ENCODE data around the gene PLCD1.
A peak's percentile ranks its signal among the peaks of the same experiment; 100 is the strongest.

The PLCD1 gene

GRCh38 chr3:37985637-37986320 lies 43.7 kb downstream of the PLCD1 start:
- Histone ChIP-seq H2AFZ (ENCODE audit: low read length) (no peak overlapping the region), H3K36me3 (ENCODE audit: insufficient read depth, low read length) (no peaks in the 10 kb centered on the region), H3K4me3 (ENCODE audit: low read length, poor library complexity, severe bottlenecking) (no peak overlapping the region), H4K20me1 (ENCODE audit: insufficient read depth, low read length, poor library complexity, severe bottlenecking) (no peaks in the 10 kb centered on the region), H3K9me2 (replicated peaks; ENCODE audit: low read depth, low read length) (no peaks in the 10 kb centered on the region), H3K27me3 (ENCODE audit: insufficient read depth, low read length, poor library complexity, severe bottlenecking) (no peaks in the 10 kb centered on the region), H3K79me2 (ENCODE audit: insufficient read depth, low read length) (no peaks in the 10 kb centered on the region), H3F3A (ENCODE audit: low read depth) (no peaks in the 10 kb centered on the region), H3K9ac (ENCODE audit: low read depth, low read length, poor library complexity, severe bottlenecking) (no peak overlapping the region), H3K4me2 (ENCODE audit: low read depth, low read length, poor library complexity, severe bottlenecking) (no peak overlapping the region), H3K9me3 (ENCODE audit: insufficient read depth, low read depth, low read length) (no peaks in the 10 kb centered on the region), H3K4me1 (ENCODE audit: insufficient read depth, low read length, poor library complexity, severe bottlenecking) (no peaks in the 10 kb centered on the region)
- TF ChIP-seq, protein P1, sequence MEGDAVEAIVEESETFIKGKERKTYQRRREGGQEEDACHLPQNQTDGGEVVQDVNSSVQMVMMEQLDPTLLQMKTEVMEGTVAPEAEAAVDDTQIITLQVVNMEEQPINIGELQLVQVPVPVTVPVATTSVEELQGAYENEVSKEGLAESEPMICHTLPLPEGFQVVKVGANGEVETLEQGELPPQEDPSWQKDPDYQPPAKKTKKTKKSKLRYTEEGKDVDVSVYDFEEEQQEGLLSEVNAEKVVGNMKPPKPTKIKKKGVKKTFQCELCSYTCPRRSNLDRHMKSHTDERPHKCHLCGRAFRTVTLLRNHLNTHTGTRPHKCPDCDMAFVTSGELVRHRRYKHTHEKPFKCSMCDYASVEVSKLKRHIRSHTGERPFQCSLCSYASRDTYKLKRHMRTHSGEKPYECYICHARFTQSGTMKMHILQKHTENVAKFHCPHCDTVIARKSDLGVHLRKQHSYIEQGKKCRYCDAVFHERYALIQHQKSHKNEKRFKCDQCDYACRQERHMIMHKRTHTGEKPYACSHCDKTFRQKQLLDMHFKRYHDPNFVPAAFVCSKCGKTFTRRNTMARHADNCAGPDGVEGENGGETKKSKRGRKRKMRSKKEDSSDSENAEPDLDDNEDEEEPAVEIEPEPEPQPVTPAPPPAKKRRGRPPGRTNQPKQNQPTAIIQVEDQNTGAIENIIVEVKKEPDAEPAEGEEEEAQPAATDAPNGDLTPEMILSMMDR (conservative IDR thresholded peaks at IDR 0.05; ENCODE audit: low read length), result peak; percentile 23
- no peak for TF ChIP-seq EZH2phosphoT487 (IDR thresholded peaks at IDR 0.05; ENCODE audit: borderline replicate concordance)

- H3K4me1 ChIP-seq (ENCODE audit: insufficient read depth, low read length, poor library complexity, severe bottlenecking), result no peaks in the 10 kb centered on the region
- no peaks in the 10 kb centered on the region for H4K20me1 ChIP-seq (ENCODE audit: insufficient read depth, low read length, poor library complexity, severe bottlenecking)
- H3K4me2 ChIP-seq (ENCODE audit: low read depth, low read length, poor library complexity, severe bottlenecking), result no peak overlapping the region
- H3K9me3 ChIP-seq (ENCODE audit: insufficient read depth, low read depth, low read length), result no peaks in the 10 kb centered on the region
- no peaks in the 10 kb centered on the region for H3K9me2 ChIP-seq (replicated peaks; ENCODE audit: low read depth, low read length)
- H3K79me2 ChIP-seq (ENCODE audit: insufficient read depth, low read length), result no peaks in the 10 kb centered on the region
- H3K9ac ChIP-seq (ENCODE audit: low read depth, low read length, poor library complexity, severe bottlenecking), result no peak overlapping the region
- H2AFZ ChIP-seq (ENCODE audit: low read length), result no peak overlapping the region
- no peak overlapping the region for H3K4me3 ChIP-seq (ENCODE audit: low read length, poor library complexity, severe bottlenecking)
- TF ChIP-seq, protein P1 (conservative IDR thresholded peaks at IDR 0.05; ENCODE audit: low read length), result no peak
- TF ChIP-seq EZH2phosphoT487 (IDR thresholded peaks at IDR 0.05; ENCODE audit: borderline replicate concordance), result no peak
- H3F3A ChIP-seq (ENCODE audit: low read depth), result no peaks in the 10 kb centered on the region
- H3K27me3 ChIP-seq (ENCODE audit: insufficient read depth, low read length, poor library complexity, severe bottlenecking), result no peaks in the 10 kb centered on the region
- no peaks in the 10 kb centered on the region for H3K36me3 ChIP-seq (ENCODE audit: insufficient read depth, low read length)
These were observed 44.8 kb downstream of the PLCD1 start for GRCh38 chr3:37984596-37984995.

GRCh38 chr3:37984051-37984450 lies 45.4 kb downstream of the PLCD1 start:
- H3K36me3 ChIP-seq (ENCODE audit: insufficient read depth, low read length), result no peaks in the 10 kb centered on the region
- no peaks in the 10 kb centered on the region for H3K4me1 ChIP-seq (ENCODE audit: insufficient read depth, low read length, poor library complexity, severe bottlenecking)
- no peak overlapping the region for H3K4me2 ChIP-seq (ENCODE audit: low read depth, low read length, poor library complexity, severe bottlenecking)
- no peaks in the 10 kb centered on the region for H3K27me3 ChIP-seq (ENCODE audit: insufficient read depth, low read length, poor library complexity, severe bottlenecking)
- TF ChIP-seq, protein P1 (conservative IDR thresholded peaks at IDR 0.05; ENCODE audit: low read length), result no peak
- no peak for TF ChIP-seq EZH2phosphoT487 (IDR thresholded peaks at IDR 0.05; ENCODE audit: borderline replicate concordance)
- no peaks in the 10 kb centered on the region for H4K20me1 ChIP-seq (ENCODE audit: insufficient read depth, low read length, poor library complexity, severe bottlenecking)
- no peaks in the 10 kb centered on the region for H3K9me3 ChIP-seq (ENCODE audit: insufficient read depth, low read depth, low read length)
- H3K9me2 ChIP-seq (replicated peaks; ENCODE audit: low read depth, low read length), result no peaks in the 10 kb centered on the region
- no peak overlapping the region for H3K9ac ChIP-seq (ENCODE audit: low read depth, low read length, poor library complexity, severe bottlenecking)
- no peak overlapping the region for H2AFZ ChIP-seq (ENCODE audit: low read length)
- H3K79me2 ChIP-seq (ENCODE audit: insufficient read depth, low read length), result no peaks in the 10 kb centered on the region
- no peak overlapping the region for H3K4me3 ChIP-seq (ENCODE audit: low read length, poor library complexity, severe bottlenecking)
- H3F3A ChIP-seq (ENCODE audit: low read depth), result no peaks in the 10 kb centered on the region
